CD4-positive, alpha-beta memory T cell (primary cell): Measurements from ENCODE around the gene CPVL. TPM values are rescaled to one million over a fixed set of nuclear protein-coding genes. Genes with fewer than 3 reads are reported as not detected.

Source experiments
- CTCF ChIA-PET: fragments of 350-600 bp; sonication (Branson Sonifier 250); formaldehyde crosslinking; loops from one replicate; lab custom pipeline; 2021; ENCODE audit warnings: inconsistent platforms; ENCODE audit not compliant: partially characterized antibody; lab: Charles Lee
- POLR2A ChIA-PET: fragments of 350-600 bp; sonication (Branson Sonifier 250); formaldehyde crosslinking; loops from one replicate; lab custom pipeline; 2021; ENCODE audit not compliant: partially characterized antibody; lab: Charles Lee
- DNase-seq, 5 donors: peaks; one replicate each; pipeline versions ENCODE4 v3.0.0 to v3.0.0-alpha.2; 2020 to 2022; ENCODE audit warnings: mixed read lengths in 1 of 5
- H3K27ac ChIP-seq: one replicate; pipeline ENCODE4 v1.7.0; 2013; ENCODE audit warnings: low read depth, low read length
- H3K27me3 ChIP-seq: 2 replicates; pipeline ENCODE4 v1.7.0; 2013; ENCODE audit warnings: mild to moderate bottlenecking, low read length, moderate library complexity; ENCODE audit not compliant: insufficient read depth
- H3K36me3 ChIP-seq: 2 replicates; pipeline ENCODE4 v1.7.0; 2013; ENCODE audit warnings: mild to moderate bottlenecking, low read length, moderate library complexity; ENCODE audit not compliant: insufficient read depth
- H3K4me1 ChIP-seq: 2 replicates; pipeline ENCODE4 v1.7.0; 2013; ENCODE audit warnings: mild to moderate bottlenecking, low read length, moderate library complexity; ENCODE audit not compliant: insufficient read depth
- H3K4me3 ChIP-seq, 2 donors: one replicate each; pipeline ENCODE4 v1.7.0; 2013; ENCODE audit warnings: low read length in 2 of 2, mild to moderate bottlenecking in 1 of 2
- H3K9me3 ChIP-seq, 2 donors: one replicate each; pipeline ENCODE4 v1.7.0; 2013; ENCODE audit warnings: low read length in 2 of 2, control low read depth in 1 of 2; ENCODE audit not compliant: control insufficient read depth in 1 of 2
- H3K27ac Mint-ChIP-seq, 7 donors: one replicate each; pipeline ENCODE4 v1.8.0; 2020 to 2021; ENCODE audit warnings: mixed read lengths in 7 of 7, mild to moderate bottlenecking in 6 of 7, inconsistent platforms in 3 of 7, moderate library complexity in 3 of 7
- H3K27me3 Mint-ChIP-seq, 2 donors: one replicate each; pipeline ENCODE4 v1.8.0; 2020 to 2021; ENCODE audit warnings: mixed read lengths in 2 of 2
- H3K36me3 Mint-ChIP-seq, 2 donors: one replicate each; pipeline ENCODE4 v1.8.0; 2020 to 2021; ENCODE audit warnings: mixed read lengths in 2 of 2, inconsistent platforms in 1 of 2, mild to moderate bottlenecking in 1 of 2
- H3K4me1 Mint-ChIP-seq, 4 donors: one replicate each; pipeline ENCODE4 v1.8.0; 2020 to 2021; ENCODE audit warnings: mixed read lengths in 4 of 4, mild to moderate bottlenecking in 1 of 4
- H3K4me3 Mint-ChIP-seq, 8 donors: one replicate each; pipeline ENCODE4 v1.8.0; 2020 to 2021; ENCODE audit warnings: mixed read lengths in 8 of 8, mild to moderate bottlenecking in 7 of 8, moderate library complexity in 6 of 8, inconsistent platforms in 3 of 8
- H3K9me3 Mint-ChIP-seq, 8 donors: one replicate each; pipeline ENCODE4 v1.8.0; 2020 to 2021; ENCODE audit warnings: mixed read lengths in 8 of 8, mild to moderate bottlenecking in 5 of 8, inconsistent platforms in 3 of 8, moderate library complexity in 1 of 8
- intact Hi-C: fragments of 100-400 bp; cut with micrococcal nuclease; formaldehyde crosslinking; loops from one replicate; pipeline ENCODE4 v1.15.1; 2023
- polyA plus RNA-seq, 2 donors: library from polyadenylated mRNA; unstranded; fragments of 300-500 nt; fragmentation: Illumina TruSeq; gene quantifications; one replicate each; pipeline ENCODE4 v1.2.3, GENCODE V29; 2021
- total RNA-seq, 2 experiments: library from RNA; stranded (reverse); gene quantifications; one replicate each; pipeline ENCODE4 v1.2.3, GENCODE V29; 2021

CPVL gene
- total and polyA plus RNA-seq, 4 experiments from 2014 or later = 0.61 to 1.6 (median 1.3) TPM; not detected in 1

DNA sequence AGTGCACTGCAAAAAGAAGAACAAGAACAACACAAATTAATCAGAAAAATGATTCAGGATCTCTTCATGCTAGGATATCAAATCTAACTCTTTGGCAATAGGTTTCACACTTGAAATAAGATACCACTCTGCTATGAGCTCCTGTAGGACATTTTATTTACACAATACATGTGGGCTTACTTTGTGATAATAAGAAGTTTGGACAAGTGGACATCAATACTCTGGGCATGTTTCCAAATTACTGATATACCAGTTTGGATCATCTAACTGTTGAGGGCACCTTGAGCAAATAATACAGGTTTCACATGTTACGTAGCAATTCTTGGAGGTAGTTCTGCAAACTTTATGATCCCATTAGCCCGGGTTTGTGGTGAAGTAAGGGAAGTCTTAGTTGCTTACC, 59.8 kb downstream of the CPVL start:
- Mint-ChIP-seq H3K9me3 (no peaks in the 10 kb centered on the region), H3K27me3 (peaks cover 0 to 2% of the 10 kb centered on the region in 2 donors), H3K27ac (no peak overlapping the region), H3K36me3 (no peaks in the 10 kb centered on the region), H3K4me1 (peaks cover 7 to 15% (median 8%) of the 10 kb centered on the region in 4 donors), H3K4me3 (no peak overlapping the region)
- Histone ChIP-seq H3K4me3 (no peak overlapping the region), H3K36me3 (no peaks in the 10 kb centered on the region), H3K4me1 (no peaks in the 10 kb centered on the region), H3K9me3 (no peaks in the 10 kb centered on the region), H3K27me3 (no peaks in the 10 kb centered on the region), H3K27ac (no peak overlapping the region)
- ChIA-PET POLR2A (no interaction called here), CTCF (no interaction called here)
- DNase-seq = no peak
- intact Hi-C loops = no loop called here

- no peak overlapping the region for H3K4me3 Mint-ChIP-seq
- CTCF ChIA-PET = no interaction called here
- H3K27me3 ChIP-seq = no peaks in the 10 kb centered on the region
- no peaks in the 10 kb centered on the region for H3K9me3 ChIP-seq
- intact Hi-C loops = no loop called here
- peaks cover under 1 to 3% of the 10 kb centered on the region in 2 donors for H3K27me3 Mint-ChIP-seq
- H3K4me3 ChIP-seq = no peak overlapping the region
- no peak overlapping the region for H3K27ac ChIP-seq
- no peaks in the 10 kb centered on the region for H3K36me3 Mint-ChIP-seq
- peaks cover 0 to 3% (median 0%) of the 10 kb centered on the region in 8 donors for H3K9me3 Mint-ChIP-seq
- no peaks in the 10 kb centered on the region for H3K4me1 ChIP-seq
- H3K36me3 ChIP-seq = no peaks in the 10 kb centered on the region
- no peaks in the 10 kb centered on the region for H3K4me1 Mint-ChIP-seq
- DNase-seq = no peak
- POLR2A ChIA-PET = no interaction called here
- H3K27ac Mint-ChIP-seq = no peak overlapping the region
Observed at GRCh38 chr7:29084832-29085231, 61.5 kb downstream of the CPVL start.

GRCh38 chr7:29080803-29081202, 65.5 kb downstream of the CPVL start:
- H3K27me3 ChIP-seq = no peaks in the 10 kb centered on the region
- intact Hi-C loops = no loop called here
- H3K27me3 Mint-ChIP-seq = peaks cover 3 to 7% of the 10 kb centered on the region in 2 donors
- H3K27ac Mint-ChIP-seq = no peak overlapping the region
- H3K27ac ChIP-seq = no peak overlapping the region
- H3K9me3 Mint-ChIP-seq = peaks cover 0 to 3% (median 0%) of the 10 kb centered on the region in 8 donors
- DNase-seq = no peak
- H3K36me3 Mint-ChIP-seq = no peaks in the 10 kb centered on the region
- CTCF ChIA-PET = interaction anchor here (1.3 kb wide), 1 partner anchor 10 kb away, joined by 6 read pairs; no protein-coding TSS in a partner anchor
- no peak overlapping the region for H3K4me3 ChIP-seq
- POLR2A ChIA-PET = no interaction called here
- no peaks in the 10 kb centered on the region for H3K9me3 ChIP-seq
- no peaks in the 10 kb centered on the region for H3K4me1 ChIP-seq
- no peaks in the 10 kb centered on the region for H3K4me1 Mint-ChIP-seq
- H3K36me3 ChIP-seq = no peaks in the 10 kb centered on the region
- H3K4me3 Mint-ChIP-seq = no peak overlapping the region

- Mint-ChIP-seq H3K36me3 (no peaks in the 10 kb centered on the region), H3K4me3 (no peak overlapping the region), H3K4me1 (no peaks in the 10 kb centered on the region), H3K27me3 (peaks cover 3 to 7% of the 10 kb centered on the region in 2 donors), H3K27ac (no peak overlapping the region), H3K9me3 (peaks cover 0 to 3% (median 0%) of the 10 kb centered on the region in 8 donors)
- DNase-seq = no peak
- no peaks in the 10 kb centered on the region for H3K4me1 ChIP-seq
- no peaks in the 10 kb centered on the region for H3K36me3 ChIP-seq
- H3K9me3 ChIP-seq = no peaks in the 10 kb centered on the region
- H3K27me3 ChIP-seq = no peaks in the 10 kb centered on the region
- H3K27ac ChIP-seq = no peak overlapping the region
- CTCF ChIA-PET = interaction anchor here (1.3 kb wide), 1 partner anchor 28 kb away, joined by 3 read pairs; no protein-coding TSS in a partner anchor
- no peak overlapping the region for H3K4me3 ChIP-seq
- intact Hi-C loops = no loop called here
- POLR2A ChIA-PET = no interaction called here
Observed at GRCh38 chr7:29078311-29079260, 67.8 kb downstream of the CPVL start.

GRCh38 chr7:29077854-29078253, 68.5 kb downstream of the CPVL start:
- H3K27ac ChIP-seq = no peak overlapping the region
- H3K9me3 Mint-ChIP-seq = peaks cover 0 to 6% (median 0%) of the 10 kb centered on the region in 8 donors
- no peaks in the 10 kb centered on the region for H3K36me3 Mint-ChIP-seq
- no peak for DNase-seq
- no peaks in the 10 kb centered on the region for H3K9me3 ChIP-seq
- no peak overlapping the region for H3K4me3 ChIP-seq
- H3K4me1 Mint-ChIP-seq = no peaks in the 10 kb centered on the region
- intact Hi-C loops = no loop called here
- no peaks in the 10 kb centered on the region for H3K36me3 ChIP-seq
- no peaks in the 10 kb centered on the region for H3K4me1 ChIP-seq
- H3K27me3 ChIP-seq = no peaks in the 10 kb centered on the region
- ChIA-PET POLR2A (no interaction called here), CTCF (no interaction called here)
- peaks cover 3 to 12% of the 10 kb centered on the region in 2 donors for H3K27me3 Mint-ChIP-seq
- no peak overlapping the region for H3K27ac Mint-ChIP-seq
- no peak overlapping the region for H3K4me3 Mint-ChIP-seq

DNA sequence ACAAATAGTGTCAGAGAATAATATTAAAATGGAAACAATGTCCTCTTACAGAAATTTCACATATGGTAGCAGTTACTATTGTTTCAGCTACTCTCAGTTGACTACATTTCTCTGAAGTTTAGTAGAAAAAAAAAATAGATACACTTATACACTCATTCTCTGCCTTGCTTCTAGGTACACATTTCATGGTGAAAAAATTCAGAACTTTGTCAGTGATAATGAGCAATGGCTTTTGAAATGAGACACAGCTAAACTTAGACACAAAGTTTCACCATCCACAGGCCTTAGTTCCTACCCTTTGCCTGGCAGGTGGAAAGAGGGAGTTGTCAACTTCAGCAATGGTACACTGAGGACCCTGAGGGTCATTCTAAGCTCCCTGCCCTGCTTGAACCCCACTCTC, 69.2 kb downstream of the CPVL start:
- intact Hi-C loops = no loop called here
- peaks cover 0 to 6% (median 0%) of the 10 kb centered on the region in 8 donors for H3K9me3 Mint-ChIP-seq
- Histone ChIP-seq H3K4me3 (no peak overlapping the region), H3K9me3 (no peaks in the 10 kb centered on the region), H3K36me3 (no peaks in the 10 kb centered on the region), H3K27ac (no peak overlapping the region), H3K4me1 (no peaks in the 10 kb centered on the region), H3K27me3 (no peaks in the 10 kb centered on the region)
- no peak overlapping the region for H3K27ac Mint-ChIP-seq
- H3K36me3 Mint-ChIP-seq = no peaks in the 10 kb centered on the region
- ChIA-PET CTCF (interaction anchor here (0.7 kb wide), 1 partner anchor 155 kb away, joined by 3 read pairs; no protein-coding TSS in a partner anchor), POLR2A (no interaction called here)
- H3K27me3 Mint-ChIP-seq = peaks cover 4 to 12% of the 10 kb centered on the region in 2 donors
- no peak for DNase-seq
- no peak overlapping the region for H3K4me3 Mint-ChIP-seq
- H3K4me1 Mint-ChIP-seq = no peaks in the 10 kb centered on the region

- DNase-seq = no peak
- no peak overlapping the region for H3K27ac Mint-ChIP-seq
- ChIA-PET POLR2A (interaction anchor here (0.6 kb wide), 1 partner anchor 22 kb away, joined by 3 read pairs; no protein-coding TSS in a partner anchor), CTCF (interaction anchor here (0.7 kb wide), 1 partner anchor 155 kb away, joined by 3 read pairs; no protein-coding TSS in a partner anchor)
- H3K9me3 Mint-ChIP-seq = peaks cover 0 to 6% (median 0%) of the 10 kb centered on the region in 8 donors
- Histone ChIP-seq H3K27ac (no peak overlapping the region), H3K4me3 (no peak overlapping the region), H3K4me1 (no peaks in the 10 kb centered on the region), H3K27me3 (no peaks in the 10 kb centered on the region), H3K9me3 (no peaks in the 10 kb centered on the region), H3K36me3 (no peaks in the 10 kb centered on the region)
- peaks cover 5 to 12% of the 10 kb centered on the region in 2 donors for H3K27me3 Mint-ChIP-seq
- no peaks in the 10 kb centered on the region for H3K4me1 Mint-ChIP-seq
- H3K36me3 Mint-ChIP-seq = no peaks in the 10 kb centered on the region
- intact Hi-C loops = no loop called here
- H3K4me3 Mint-ChIP-seq = no peak overlapping the region
Observed at GRCh38 chr7:29076631-29077030, 69.7 kb downstream of the CPVL start.
